Measurements from ENCODE around the gene PRPSAP1. TPM values are rescaled to one million over a fixed set of nuclear protein-coding genes. Genes with fewer than 3 reads are reported as not detected.
A peak's percentile ranks its signal among the peaks of the same experiment; 100 is the strongest.

PRPSAP1 gene
- total RNA-seq, 1 donor from 2014 or later = 26.7 TPM

GRCh38 chr17:76262732-76263344 lies 90.9 kb downstream of the PRPSAP1 start:
- ChIA-PET CTCF (interaction anchor here (0.8 to 3.5 kb wide), 8 partner anchors 9 to 141 kb away, joined by 3 to 28 read pairs (median 6); no protein-coding TSS in a partner anchor), POLR2A (interaction anchor here (0.6 to 17.7 kb wide), 19 partner anchors 11 to 1868 kb away, joined by 3 to 481 read pairs (median 5); partner anchors contain the start of genes SRSF2 and TMC8)
- Mint-ChIP-seq H3K4me1 (peaks cover 67% of the 10 kb centered on the region), H3K4me3 (peak overlapping the region; percentile 68), H3K9me3 (no peaks in the 10 kb centered on the region), H3K27ac (peak overlapping the region; percentile 94), H3K27me3 (no peaks in the 10 kb centered on the region), H3K36me3 (ENCODE audit: low read depth) (peaks cover 15% of the 10 kb centered on the region)
- intact Hi-C loops (cut with micrococcal nuclease) = loop anchor here (1.0 to 10.0 kb wide), 2 partner anchors 17 to 968 kb away; no protein-coding TSS in a partner anchor
- ATAC-seq (ENCODE audit: low read depth) = peak; percentile 13
- TF ChIP-seq CTCF (IDR thresholded peaks at IDR 0.05) = no peak
- no peak for DNase-seq

- intact Hi-C loops (cut with micrococcal nuclease) = loop anchor here (10.0 kb wide), 1 partner anchor 967 kb away; no protein-coding TSS in a partner anchor
- H3K4me1 Mint-ChIP-seq = peaks cover 60% of the 10 kb centered on the region
- H3K27me3 Mint-ChIP-seq = no peaks in the 10 kb centered on the region
- no peaks in the 10 kb centered on the region for H3K9me3 Mint-ChIP-seq
- ChIA-PET CTCF (interaction anchor here (0.9 to 3.5 kb wide), 6 partner anchors 11 to 81 kb away, joined by 3 to 28 read pairs (median 5); no protein-coding TSS in a partner anchor), POLR2A (interaction anchor here (0.6 to 17.7 kb wide), 9 partner anchors 9 to 221 kb away, joined by 4 to 481 read pairs (median 13); no protein-coding TSS in a partner anchor)
- no peak for TF ChIP-seq CTCF (IDR thresholded peaks at IDR 0.05)
- no peak for ATAC-seq (ENCODE audit: low read depth)
- DNase-seq = no peak
- H3K36me3 Mint-ChIP-seq (ENCODE audit: low read depth) = peaks cover 6% of the 10 kb centered on the region
- peak overlapping the region; percentile 68 for H3K4me3 Mint-ChIP-seq
- H3K27ac Mint-ChIP-seq = peak overlapping the region; percentile 94
These were observed 92.1 kb downstream of the PRPSAP1 start for GRCh38 chr17:76261421-76262215.

- intact Hi-C loops (cut with micrococcal nuclease) = loop anchor here (1.0 to 10.0 kb wide), 2 partner anchors 8 to 966 kb away; no protein-coding TSS in a partner anchor
- Mint-ChIP-seq H3K4me3 (peak overlapping the region; percentile 46), H3K27ac (peak overlapping the region; percentile 53), H3K9me3 (no peaks in the 10 kb centered on the region), H3K4me1 (peaks cover 60% of the 10 kb centered on the region), H3K36me3 (ENCODE audit: low read depth) (no peaks in the 10 kb centered on the region), H3K27me3 (no peaks in the 10 kb centered on the region)
- DNase-seq (no peak), ATAC-seq (ENCODE audit: low read depth) (no peak)
- ChIA-PET POLR2A (interaction anchor here (2.2 to 17.7 kb wide), 5 partner anchors 8 to 137 kb away, joined by 13 to 481 read pairs (median 257); no protein-coding TSS in a partner anchor), CTCF (interaction anchor here (1.3 to 1.9 kb wide), 4 partner anchors 14 to 79 kb away, joined by 3 to 6 read pairs (median 3); no protein-coding TSS in a partner anchor)
- no peak for TF ChIP-seq CTCF (IDR thresholded peaks at IDR 0.05)
These were observed 93.0 kb downstream of the PRPSAP1 start for GRCh38 chr17:76260669-76261068.

- DNase-seq (no peak), ATAC-seq (ENCODE audit: low read depth) (no peak)
- no peaks in the 10 kb centered on the region for H3K27me3 Mint-ChIP-seq
- ChIA-PET CTCF (interaction anchor here (1.3 to 1.9 kb wide), 3 partner anchors 20 to 78 kb away, joined by 3 to 6 read pairs (median 3); no protein-coding TSS in a partner anchor), POLR2A (interaction anchor here (2.2 to 17.7 kb wide), 5 partner anchors 8 to 136 kb away, joined by 13 to 481 read pairs (median 257); no protein-coding TSS in a partner anchor)
- intact Hi-C loops (cut with micrococcal nuclease) = loop anchor here (1.0 to 10.0 kb wide), 2 partner anchors 8 to 965 kb away; no protein-coding TSS in a partner anchor
- no peaks in the 10 kb centered on the region for H3K9me3 Mint-ChIP-seq
- TF ChIP-seq CTCF (IDR thresholded peaks at IDR 0.05) = no peak
- no peaks in the 10 kb centered on the region for H3K36me3 Mint-ChIP-seq (ENCODE audit: low read depth)
- no peak overlapping the region for H3K4me3 Mint-ChIP-seq
- peaks cover 63% of the 10 kb centered on the region for H3K4me1 Mint-ChIP-seq
- H3K27ac Mint-ChIP-seq = peak overlapping the region; percentile 53
These were observed 93.5 kb downstream of the PRPSAP1 start for GRCh38 chr17:76260220-76260619.

Other genes with a start within 250 kb of the PRPSAP1 start
- 0.39 and 0.44 TPM in 2 replicates for gene FOXJ1, start 212.7 kb downstream of the PRPSAP1 start, total RNA-seq
- 3.1 and 3.5 TPM in 2 replicates for gene RNF157, start 113.4 kb downstream of the PRPSAP1 start, total RNA-seq
- gene UBALD2, start 88.6 kb downstream of the PRPSAP1 start, total RNA-seq = 144 and 152 TPM in 2 replicates
- 2.0 and 2.2 TPM in 2 replicates for gene QRICH2, start 45.6 kb downstream of the PRPSAP1 start, total RNA-seq
- gene SPHK1, start 30.7 kb upstream of the PRPSAP1 start, total RNA-seq = 1.1 and 1.3 TPM in 2 replicates
- gene UBE2O, start 99.2 kb upstream of the PRPSAP1 start, total RNA-seq = 39.0 and 40.3 TPM in 2 replicates
- gene AANAT, start 113.7 kb upstream of the PRPSAP1 start, total RNA-seq = 0.55 TPM in 1 of 2 replicates, not detected in the other
- 150 and 189 TPM in 2 replicates for gene RHBDF2, start 147.5 kb upstream of the PRPSAP1 start, total RNA-seq
- gene CYGB, start 183.8 kb upstream of the PRPSAP1 start, total RNA-seq = 0.44 and 0.49 TPM in 2 replicates
- gene PRCD, start 186.1 kb upstream of the PRPSAP1 start, total RNA-seq = 5.3 and 5.5 TPM in 2 replicates
- not detected in 2 replicates for gene ST6GALNAC2, start 231.9 kb upstream of the PRPSAP1 start, total RNA-seq